GM10266 (cell line): ENCODE results near the gene COLEC12.
A peak's percentile ranks its signal among the peaks of the same experiment; 100 is the strongest.

Experiments used
- DNase-seq: peaks from one replicate; pipeline ENCODE4 v3.0.0; 2012; ENCODE audit errors: extremely low spot score
- CTCF ChIP-seq: IDR thresholded peaks from 2 replicates; pipeline ENCODE4 v1.5.1; 2012; ENCODE audit warnings: mild to moderate bottlenecking, low read depth; ENCODE audit not compliant: control insufficient read depth, insufficient read depth; ENCODE audit errors: missing control alignments

Gene COLEC12

GRCh38 chr18:526681-527080 lies 26.2 kb upstream of the COLEC12 start:
- DNase-seq: no peak
- no peak for TF ChIP-seq CTCF

- no peak for DNase-seq
- no peak for TF ChIP-seq CTCF
Measured at GRCh38 chr18:525036-525797, 24.7 kb upstream of the COLEC12 start.

- TF ChIP-seq CTCF: no peak
- no peak for DNase-seq
Measured at GRCh38 chr18:524466-524865, 24.0 kb upstream of the COLEC12 start.

GRCh38 chr18:523561-523960 lies 23.1 kb upstream of the COLEC12 start:
- no peak for DNase-seq
- no peak for TF ChIP-seq CTCF

- TF ChIP-seq CTCF: no peak
- DNase-seq: peak; percentile 69
Measured at GRCh38 chr18:519019-519879, 18.7 kb upstream of the COLEC12 start.

GRCh38 chr18:518081-518480 lies 17.6 kb upstream of the COLEC12 start:
- TF ChIP-seq CTCF: no peak
- DNase-seq: no peak

GRCh38 chr18:515838-516237 lies 15.3 kb upstream of the COLEC12 start:
- DNase-seq: no peak
- TF ChIP-seq CTCF: no peak
